ENCODE data around the gene HPDL.

Gene HPDL

GRCh38 chr1:45329445-45329844, 2.8 kb downstream of the HPDL start:
- TF ChIP-seq ZC3H10 (CRISPR knock-in tag; IDR thresholded peaks at IDR 0.05) (no peak), BACH2 (CRISPR knock-in tag; IDR thresholded peaks at IDR 0.05; ENCODE audit: borderline replicate concordance) (no peak), ZFP30 (CRISPR knock-in tag; IDR thresholded peaks at IDR 0.05) (no peak), TSHZ2 (CRISPR knock-in tag; IDR thresholded peaks at IDR 0.05) (no peak), PPARA (CRISPR knock-in tag; IDR thresholded peaks at IDR 0.05; ENCODE audit: borderline replicate concordance) (no peak), PATZ1 (CRISPR knock-in tag; IDR thresholded peaks at IDR 0.05; ENCODE audit: borderline replicate concordance) (no peak), SNAI2 (CRISPR knock-in tag; IDR thresholded peaks at IDR 0.05) (no peak), ZNF8 (CRISPR knock-in tag; IDR thresholded peaks at IDR 0.05) (no peak), ESRRG (CRISPR knock-in tag; IDR thresholded peaks at IDR 0.05) (no peak), TCF4 (CRISPR knock-in tag; IDR thresholded peaks at IDR 0.05; ENCODE audit: borderline replicate concordance) (no peak), TOX (CRISPR knock-in tag; IDR thresholded peaks at IDR 0.05; ENCODE audit: borderline replicate concordance) (no peak), CREB5 (CRISPR knock-in tag; IDR thresholded peaks at IDR 0.05; ENCODE audit: low read depth) (no peak), ZNF565 (CRISPR knock-in tag; conservative IDR thresholded peaks at IDR 0.05; ENCODE audit: low read depth) (no peak), ZNF70 (CRISPR knock-in tag; IDR thresholded peaks at IDR 0.05) (no peak), ISL1 (CRISPR knock-in tag; IDR thresholded peaks at IDR 0.05) (no peak), ARNTL (CRISPR knock-in tag; IDR thresholded peaks at IDR 0.05; ENCODE audit: borderline replicate concordance, low read depth) (no peak), POU6F1 (CRISPR knock-in tag; IDR thresholded peaks at IDR 0.05; ENCODE audit: borderline replicate concordance, low read depth) (no peak), ZFP3 (CRISPR knock-in tag; IDR thresholded peaks at IDR 0.05) (no peak), CSDC2 (CRISPR knock-in tag; IDR thresholded peaks at IDR 0.05) (no peak), OSR1 (CRISPR knock-in tag; IDR thresholded peaks at IDR 0.05) (no peak)
- no peak for ATAC-seq

GRCh38 chr1:45331436-45332345, 5.0 kb downstream of the HPDL start:
- no peak for TF ChIP-seq PPARA (CRISPR knock-in tag; IDR thresholded peaks at IDR 0.05; ENCODE audit: borderline replicate concordance)
- no peak for TF ChIP-seq ZFP30 (CRISPR knock-in tag; IDR thresholded peaks at IDR 0.05)
- TF ChIP-seq ARNTL (CRISPR knock-in tag; IDR thresholded peaks at IDR 0.05; ENCODE audit: borderline replicate concordance, low read depth), result no peak
- TF ChIP-seq TOX (CRISPR knock-in tag; IDR thresholded peaks at IDR 0.05; ENCODE audit: borderline replicate concordance), result no peak
- TF ChIP-seq CREB5 (CRISPR knock-in tag; IDR thresholded peaks at IDR 0.05; ENCODE audit: low read depth), result no peak
- TF ChIP-seq CSRNP3 (CRISPR knock-in tag; IDR thresholded peaks at IDR 0.05), result no peak
- no peak for TF ChIP-seq BACH2 (CRISPR knock-in tag; IDR thresholded peaks at IDR 0.05; ENCODE audit: borderline replicate concordance)
- no peak for TF ChIP-seq ZNF565 (CRISPR knock-in tag; conservative IDR thresholded peaks at IDR 0.05; ENCODE audit: low read depth)
- TF ChIP-seq TCF4 (CRISPR knock-in tag; IDR thresholded peaks at IDR 0.05; ENCODE audit: borderline replicate concordance), result no peak
- TF ChIP-seq ISL1 (CRISPR knock-in tag; IDR thresholded peaks at IDR 0.05), result no peak
- TF ChIP-seq PATZ1 (CRISPR knock-in tag; IDR thresholded peaks at IDR 0.05; ENCODE audit: borderline replicate concordance), result no peak
- TF ChIP-seq RARB (CRISPR knock-in tag; IDR thresholded peaks at IDR 0.05), result no peak
- TF ChIP-seq ESRRG (CRISPR knock-in tag; IDR thresholded peaks at IDR 0.05), result no peak
- no peak for TF ChIP-seq ZC3H10 (CRISPR knock-in tag; IDR thresholded peaks at IDR 0.05)
- no peak for TF ChIP-seq POU6F1 (CRISPR knock-in tag; IDR thresholded peaks at IDR 0.05; ENCODE audit: borderline replicate concordance, low read depth)
- no peak for TF ChIP-seq ZNF70 (CRISPR knock-in tag; IDR thresholded peaks at IDR 0.05)
- TF ChIP-seq ZNF8 (CRISPR knock-in tag; IDR thresholded peaks at IDR 0.05), result no peak
- ATAC-seq, result no peak

Measured in SK-N-SH treated with all-trans-retinoic acid at 6 μM for 48 hours (cell line).